Measurements from ENCODE around the gene SFRP4. TPM values are rescaled to one million over a fixed set of nuclear protein-coding genes. Genes with fewer than 3 reads are reported as not detected.

Gene SFRP4
- total and polyA plus RNA-seq, 10 of the 15 experiments (the other 5 are each of a cell fraction or from before 2014, with no cell fraction given): 0.02 to 0.15 (median 0.14) TPM; not detected in 7

DNA sequence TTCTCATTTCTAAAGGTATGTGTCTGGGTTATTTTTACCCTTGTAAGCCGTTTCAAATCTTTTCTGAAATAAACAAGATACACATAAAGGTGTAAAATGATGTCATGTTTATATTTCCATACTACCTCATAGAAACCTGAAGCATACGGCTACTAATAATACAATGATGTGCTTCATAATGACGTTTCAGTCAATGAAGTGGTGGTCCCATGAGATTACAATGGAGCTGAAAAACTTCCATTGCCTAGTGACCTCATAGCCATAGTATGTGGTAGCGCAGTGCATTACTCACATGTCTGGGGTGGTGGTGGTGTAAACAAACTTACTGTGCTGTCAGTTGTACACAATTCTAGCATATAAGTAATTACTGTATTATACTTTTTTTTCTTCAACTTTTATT is 28.7 kb upstream of the SFRP4 start (continued):
- TF ChIP-seq, protein P1, sequence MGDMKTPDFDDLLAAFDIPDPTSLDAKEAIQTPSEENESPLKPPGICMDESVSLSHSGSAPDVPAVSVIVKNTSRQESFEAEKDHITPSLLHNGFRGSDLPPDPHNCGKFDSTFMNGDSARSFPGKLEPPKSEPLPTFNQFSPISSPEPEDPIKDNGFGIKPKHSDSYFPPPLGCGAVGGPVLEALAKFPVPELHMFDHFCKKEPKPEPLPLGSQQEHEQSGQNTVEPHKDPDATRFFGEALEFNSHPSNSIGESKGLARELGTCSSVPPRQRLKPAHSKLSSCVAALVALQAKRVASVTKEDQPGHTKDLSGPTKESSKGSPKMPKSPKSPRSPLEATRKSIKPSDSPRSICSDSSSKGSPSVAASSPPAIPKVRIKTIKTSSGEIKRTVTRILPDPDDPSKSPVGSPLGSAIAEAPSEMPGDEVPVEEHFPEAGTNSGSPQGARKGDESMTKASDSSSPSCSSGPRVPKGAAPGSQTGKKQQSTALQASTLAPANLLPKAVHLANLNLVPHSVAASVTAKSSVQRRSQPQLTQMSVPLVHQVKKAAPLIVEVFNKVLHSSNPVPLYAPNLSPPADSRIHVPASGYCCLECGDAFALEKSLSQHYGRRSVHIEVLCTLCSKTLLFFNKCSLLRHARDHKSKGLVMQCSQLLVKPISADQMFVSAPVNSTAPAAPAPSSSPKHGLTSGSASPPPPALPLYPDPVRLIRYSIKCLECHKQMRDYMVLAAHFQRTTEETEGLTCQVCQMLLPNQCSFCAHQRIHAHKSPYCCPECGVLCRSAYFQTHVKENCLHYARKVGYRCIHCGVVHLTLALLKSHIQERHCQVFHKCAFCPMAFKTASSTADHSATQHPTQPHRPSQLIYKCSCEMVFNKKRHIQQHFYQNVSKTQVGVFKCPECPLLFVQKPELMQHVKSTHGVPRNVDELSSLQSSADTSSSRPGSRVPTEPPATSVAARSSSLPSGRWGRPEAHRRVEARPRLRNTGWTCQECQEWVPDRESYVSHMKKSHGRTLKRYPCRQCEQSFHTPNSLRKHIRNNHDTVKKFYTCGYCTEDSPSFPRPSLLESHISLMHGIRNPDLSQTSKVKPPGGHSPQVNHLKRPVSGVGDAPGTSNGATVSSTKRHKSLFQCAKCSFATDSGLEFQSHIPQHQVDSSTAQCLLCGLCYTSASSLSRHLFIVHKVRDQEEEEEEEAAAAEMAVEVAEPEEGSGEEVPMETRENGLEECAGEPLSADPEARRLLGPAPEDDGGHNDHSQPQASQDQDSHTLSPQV (IDR thresholded peaks at IDR 0.05): no peak

DNA sequence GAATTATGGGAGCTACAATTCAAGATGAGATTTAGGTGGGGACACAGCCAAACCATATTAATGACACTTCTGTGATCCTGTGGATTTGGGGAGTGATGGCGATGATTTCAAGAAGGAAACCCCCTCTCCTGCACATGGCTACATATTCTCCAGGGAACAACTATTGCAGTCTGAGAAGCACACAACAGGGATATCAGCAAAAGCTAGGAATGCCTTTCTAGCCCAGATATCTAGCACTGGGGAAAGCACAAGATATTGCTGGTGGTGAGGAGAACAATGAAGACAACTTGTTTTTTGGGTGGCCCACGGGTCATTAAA is 28.1 kb upstream of the SFRP4 start:
- ChIA-PET SMC1A (ENCODE audit: uncharacterized antibody, unreplicated experiment) (interaction anchor here (0.8 to 7.7 kb wide), 20 partner anchors 9 to 278 kb away, joined by 3 to 98 read pairs (median 5); partner anchors contain the start of genes EPDR1, GPR141 and SFRP4), POLR2A (interaction anchor here (1.0 to 2.2 kb wide), 7 partner anchors 15 to 109 kb away, joined by 3 to 17 read pairs (median 3); partner anchors contain the start of gene SFRP4), RAD21 (ENCODE audit: unreplicated experiment) (interaction anchor here (0.7 to 3.5 kb wide), 20 partner anchors 11 to 271 kb away, joined by 3 to 30 read pairs (median 4); partner anchors contain the start of genes EPDR1 and SFRP4), CTCF (interaction anchor here (0.6 to 6.1 kb wide), 11 partner anchors 9 to 425 kb away, joined by 3 to 108 read pairs (median 6); partner anchors contain the start of genes EPDR1 and SFRP4)
- Histone ChIP-seq H3K27ac (ENCODE audit: control insufficient read depth, insufficient read depth) (no peak overlapping the region; the same call in 1 of the 2 replicates), H3K4me3 (no peak overlapping the region), H3K9me3 (replicated peaks; ENCODE audit: control insufficient read depth, insufficient read depth, low read length) (no peaks in the 10 kb centered on the region), H4K20me1 (ENCODE audit: control insufficient read depth, insufficient read depth) (no peaks in the 10 kb centered on the region), H3K36me3 (ENCODE audit: control insufficient read depth in 2 of 2, insufficient read depth in 2 of 2, low read length in 1 of 2) (no peaks in the 10 kb centered on the region), H3K4me2 (ENCODE audit: control insufficient read depth, insufficient read depth) (peak overlapping the region; percentile 39; the same call in 1 of the 2 replicates), H3K4me1 (ENCODE audit: control insufficient read depth, insufficient read depth, low read length) (peaks cover 3% of the 10 kb centered on the region; the same call in 1 of the 2 replicates), H3K79me2 (ENCODE audit: control insufficient read depth, insufficient read depth, low read length) (no peaks in the 10 kb centered on the region), H3K27me3 (replicated peaks in 1 of 2; ENCODE audit: control insufficient read depth in 2 of 2, insufficient read depth in 2 of 2, low read length in 1 of 2) (no peaks in the 10 kb centered on the region), H3K9ac (ENCODE audit: control insufficient read depth, insufficient read depth, low read length) (no peak overlapping the region; the same call in 1 of the 2 replicates), H2AFZ (ENCODE audit: control insufficient read depth, low read depth, low read length) (peak overlapping the region; percentile 79)
- DNase-seq (ENCODE audit: low read depth, low spot score) (no peak), ATAC-seq (no peak), FAIRE-seq (no peak)
- in situ Hi-C loops (cut with MboI): no loop called here
- no TSS peak for BruUV-seq (replicated peaks)
- 0% methylated on average over 2 of the region's 2 CpGs for WGBS (ENCODE audit: insufficient coverage, insufficient replicate concordance, low lambda C conversion rate, missing lambda C conversion rate)
- intact Hi-C loops (cut with micrococcal nuclease; ENCODE audit: unreplicated experiment): no loop called here
- TF ChIP-seq ZNF24 (IDR thresholded peaks at IDR 0.05) (no peak), YY1 (IDR thresholded peaks at IDR 0.05; ENCODE audit: low read depth, low read length) (no peak)
- TF ChIP-seq, protein P2, sequence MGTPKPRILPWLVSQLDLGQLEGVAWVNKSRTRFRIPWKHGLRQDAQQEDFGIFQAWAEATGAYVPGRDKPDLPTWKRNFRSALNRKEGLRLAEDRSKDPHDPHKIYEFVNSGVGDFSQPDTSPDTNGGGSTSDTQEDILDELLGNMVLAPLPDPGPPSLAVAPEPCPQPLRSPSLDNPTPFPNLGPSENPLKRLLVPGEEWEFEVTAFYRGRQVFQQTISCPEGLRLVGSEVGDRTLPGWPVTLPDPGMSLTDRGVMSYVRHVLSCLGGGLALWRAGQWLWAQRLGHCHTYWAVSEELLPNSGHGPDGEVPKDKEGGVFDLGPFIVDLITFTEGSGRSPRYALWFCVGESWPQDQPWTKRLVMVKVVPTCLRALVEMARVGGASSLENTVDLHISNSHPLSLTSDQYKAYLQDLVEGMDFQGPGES (IDR thresholded peaks at IDR 0.05): no peak
- TF ChIP-seq, protein P3, sequence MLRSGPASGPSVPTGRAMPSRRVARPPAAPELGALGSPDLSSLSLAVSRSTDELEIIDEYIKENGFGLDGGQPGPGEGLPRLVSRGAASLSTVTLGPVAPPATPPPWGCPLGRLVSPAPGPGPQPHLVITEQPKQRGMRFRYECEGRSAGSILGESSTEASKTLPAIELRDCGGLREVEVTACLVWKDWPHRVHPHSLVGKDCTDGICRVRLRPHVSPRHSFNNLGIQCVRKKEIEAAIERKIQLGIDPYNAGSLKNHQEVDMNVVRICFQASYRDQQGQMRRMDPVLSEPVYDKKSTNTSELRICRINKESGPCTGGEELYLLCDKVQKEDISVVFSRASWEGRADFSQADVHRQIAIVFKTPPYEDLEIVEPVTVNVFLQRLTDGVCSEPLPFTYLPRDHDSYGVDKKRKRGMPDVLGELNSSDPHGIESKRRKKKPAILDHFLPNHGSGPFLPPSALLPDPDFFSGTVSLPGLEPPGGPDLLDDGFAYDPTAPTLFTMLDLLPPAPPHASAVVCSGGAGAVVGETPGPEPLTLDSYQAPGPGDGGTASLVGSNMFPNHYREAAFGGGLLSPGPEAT (IDR thresholded peaks at IDR 0.05; ENCODE audit: low read depth): peak; percentile 78; the same call in 1 of the 2 replicates
- TF ChIP-seq, protein P4, sequence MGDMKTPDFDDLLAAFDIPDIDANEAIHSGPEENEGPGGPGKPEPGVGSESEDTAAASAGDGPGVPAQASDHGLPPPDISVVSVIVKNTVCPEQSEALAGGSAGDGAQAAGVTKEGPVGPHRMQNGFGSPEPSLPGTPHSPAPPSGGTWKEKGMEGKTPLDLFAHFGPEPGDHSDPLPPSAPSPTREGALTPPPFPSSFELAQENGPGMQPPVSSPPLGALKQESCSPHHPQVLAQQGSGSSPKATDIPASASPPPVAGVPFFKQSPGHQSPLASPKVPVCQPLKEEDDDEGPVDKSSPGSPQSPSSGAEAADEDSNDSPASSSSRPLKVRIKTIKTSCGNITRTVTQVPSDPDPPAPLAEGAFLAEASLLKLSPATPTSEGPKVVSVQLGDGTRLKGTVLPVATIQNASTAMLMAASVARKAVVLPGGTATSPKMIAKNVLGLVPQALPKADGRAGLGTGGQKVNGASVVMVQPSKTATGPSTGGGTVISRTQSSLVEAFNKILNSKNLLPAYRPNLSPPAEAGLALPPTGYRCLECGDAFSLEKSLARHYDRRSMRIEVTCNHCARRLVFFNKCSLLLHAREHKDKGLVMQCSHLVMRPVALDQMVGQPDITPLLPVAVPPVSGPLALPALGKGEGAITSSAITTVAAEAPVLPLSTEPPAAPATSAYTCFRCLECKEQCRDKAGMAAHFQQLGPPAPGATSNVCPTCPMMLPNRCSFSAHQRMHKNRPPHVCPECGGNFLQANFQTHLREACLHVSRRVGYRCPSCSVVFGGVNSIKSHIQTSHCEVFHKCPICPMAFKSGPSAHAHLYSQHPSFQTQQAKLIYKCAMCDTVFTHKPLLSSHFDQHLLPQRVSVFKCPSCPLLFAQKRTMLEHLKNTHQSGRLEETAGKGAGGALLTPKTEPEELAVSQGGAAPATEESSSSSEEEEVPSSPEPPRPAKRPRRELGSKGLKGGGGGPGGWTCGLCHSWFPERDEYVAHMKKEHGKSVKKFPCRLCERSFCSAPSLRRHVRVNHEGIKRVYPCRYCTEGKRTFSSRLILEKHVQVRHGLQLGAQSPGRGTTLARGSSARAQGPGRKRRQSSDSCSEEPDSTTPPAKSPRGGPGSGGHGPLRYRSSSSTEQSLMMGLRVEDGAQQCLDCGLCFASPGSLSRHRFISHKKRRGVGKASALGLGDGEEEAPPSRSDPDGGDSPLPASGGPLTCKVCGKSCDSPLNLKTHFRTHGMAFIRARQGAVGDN (IDR thresholded peaks at IDR 0.05): 0 out of 2 replicates have a peak, but pooled peaks have one; percentile 2
- TF ChIP-seq, protein P5, sequence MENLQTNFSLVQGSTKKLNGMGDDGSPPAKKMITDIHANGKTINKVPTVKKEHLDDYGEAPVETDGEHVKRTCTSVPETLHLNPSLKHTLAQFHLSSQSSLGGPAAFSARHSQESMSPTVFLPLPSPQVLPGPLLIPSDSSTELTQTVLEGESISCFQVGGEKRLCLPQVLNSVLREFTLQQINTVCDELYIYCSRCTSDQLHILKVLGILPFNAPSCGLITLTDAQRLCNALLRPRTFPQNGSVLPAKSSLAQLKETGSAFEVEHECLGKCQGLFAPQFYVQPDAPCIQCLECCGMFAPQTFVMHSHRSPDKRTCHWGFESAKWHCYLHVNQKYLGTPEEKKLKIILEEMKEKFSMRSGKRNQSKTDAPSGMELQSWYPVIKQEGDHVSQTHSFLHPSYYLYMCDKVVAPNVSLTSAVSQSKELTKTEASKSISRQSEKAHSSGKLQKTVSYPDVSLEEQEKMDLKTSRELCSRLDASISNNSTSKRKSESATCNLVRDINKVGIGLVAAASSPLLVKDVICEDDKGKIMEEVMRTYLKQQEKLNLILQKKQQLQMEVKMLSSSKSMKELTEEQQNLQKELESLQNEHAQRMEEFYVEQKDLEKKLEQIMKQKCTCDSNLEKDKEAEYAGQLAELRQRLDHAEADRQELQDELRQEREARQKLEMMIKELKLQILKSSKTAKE (IDR thresholded peaks at IDR 0.05; ENCODE audit: low read depth, poor library complexity, severe bottlenecking): no peak

Measured in GM12878 (cell line).